ENCODE data around the gene LZTR1. TPM values are rescaled to one million over a fixed set of nuclear protein-coding genes. Genes with fewer than 3 reads are reported as not detected.
"Not testable (repeated sequence)": the region's sequence is repeated elsewhere in the genome, so short reads cannot be mapped to it uniquely, and the experiment has no call there.

Gene LZTR1
- total RNA-seq, 2 donors from 2014 or later = 31.6 to 61.7 TPM

DNA sequence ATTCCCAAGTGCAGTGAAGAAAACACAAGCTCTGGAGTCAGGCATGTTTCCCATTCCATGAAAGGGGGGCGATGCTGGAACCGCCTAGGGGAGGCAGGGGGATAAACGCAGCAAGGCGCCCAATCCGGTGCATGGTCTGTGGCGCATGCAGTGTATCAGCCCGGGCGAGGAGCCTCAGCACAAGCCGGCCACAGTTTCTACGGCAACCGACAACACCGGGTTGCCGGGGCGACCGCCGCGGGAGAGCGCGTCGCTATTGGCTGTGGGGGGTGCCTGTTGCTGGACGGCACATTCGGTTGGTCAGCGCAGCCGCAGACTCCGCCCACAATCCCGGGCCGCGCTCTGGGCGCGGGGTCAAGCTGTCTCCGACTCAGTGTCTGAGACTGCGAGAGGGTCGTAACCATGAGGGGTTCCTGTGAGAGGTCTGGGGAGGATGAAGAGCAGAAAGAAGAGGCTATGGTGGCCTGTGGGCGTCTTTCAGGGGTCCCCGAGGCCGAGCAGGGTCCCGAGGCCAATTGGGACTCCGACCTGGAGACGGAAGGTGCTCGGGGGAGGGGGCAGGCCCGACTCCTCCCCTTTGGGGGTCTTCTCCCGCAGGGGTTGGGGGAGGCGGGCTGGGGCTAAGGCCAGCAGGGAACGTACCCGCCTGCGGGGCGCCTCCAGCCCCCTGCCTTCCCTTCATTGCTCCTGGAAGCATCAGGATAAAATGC lies 63.6 kb downstream of the LZTR1 start, which contains the start of gene LRRC74B:
Gene LRRC74B (plus strand): TSS at position 362 of the 710 bp plus-strand sequence. CDS start 41 bp downstream, at position 403.
- H3K27ac ChIP-seq = no peak within 1 kb of the TSS
- no peaks in the 10 kb centered on the region for H3K36me3 ChIP-seq
- no peaks in the 10 kb centered on the region for H3K9me3 ChIP-seq
- DNase-seq = peak; percentile 88
- peaks cover 10% of the 10 kb centered on the region for H3K4me1 ChIP-seq
- TF ChIP-seq, protein P1, sequence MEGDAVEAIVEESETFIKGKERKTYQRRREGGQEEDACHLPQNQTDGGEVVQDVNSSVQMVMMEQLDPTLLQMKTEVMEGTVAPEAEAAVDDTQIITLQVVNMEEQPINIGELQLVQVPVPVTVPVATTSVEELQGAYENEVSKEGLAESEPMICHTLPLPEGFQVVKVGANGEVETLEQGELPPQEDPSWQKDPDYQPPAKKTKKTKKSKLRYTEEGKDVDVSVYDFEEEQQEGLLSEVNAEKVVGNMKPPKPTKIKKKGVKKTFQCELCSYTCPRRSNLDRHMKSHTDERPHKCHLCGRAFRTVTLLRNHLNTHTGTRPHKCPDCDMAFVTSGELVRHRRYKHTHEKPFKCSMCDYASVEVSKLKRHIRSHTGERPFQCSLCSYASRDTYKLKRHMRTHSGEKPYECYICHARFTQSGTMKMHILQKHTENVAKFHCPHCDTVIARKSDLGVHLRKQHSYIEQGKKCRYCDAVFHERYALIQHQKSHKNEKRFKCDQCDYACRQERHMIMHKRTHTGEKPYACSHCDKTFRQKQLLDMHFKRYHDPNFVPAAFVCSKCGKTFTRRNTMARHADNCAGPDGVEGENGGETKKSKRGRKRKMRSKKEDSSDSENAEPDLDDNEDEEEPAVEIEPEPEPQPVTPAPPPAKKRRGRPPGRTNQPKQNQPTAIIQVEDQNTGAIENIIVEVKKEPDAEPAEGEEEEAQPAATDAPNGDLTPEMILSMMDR (IDR thresholded peaks at IDR 0.05) = no peak
- H3K27me3 ChIP-seq = no peaks in the 10 kb centered on the region
- intact Hi-C loops (cut with DNase I) = no loop called here
- H3K4me3 ChIP-seq = peak within 1 kb of the TSS; percentile 26
- no peak within 1 kb of the TSS for H3K9ac ChIP-seq (ENCODE audit: low read depth in 2 of 2, low read length in 2 of 2)

- no peak overlapping the region for H3K9ac ChIP-seq (ENCODE audit: low read depth in 2 of 2, low read length in 2 of 2)
- TF ChIP-seq, protein P1 (IDR thresholded peaks at IDR 0.05) = no peak
Observed at GRCh38 chr22:21047035-21047661, 65.1 kb downstream of the LZTR1 start.

GRCh38 chr22:21047730-21048129 lies 65.6 kb downstream of the LZTR1 start:
- Histone ChIP-seq H3K27me3 (no peaks in the 10 kb centered on the region), H3K4me3 (no peak overlapping the region), H3K27ac (no peak overlapping the region), H3K36me3 (no peaks in the 10 kb centered on the region), H3K9me3 (no peaks in the 10 kb centered on the region), H3K4me1 (peaks cover 10% of the 10 kb centered on the region), H3K9ac (ENCODE audit: low read depth in 2 of 2, low read length in 2 of 2) (no peak overlapping the region)
- no peak for DNase-seq
- TF ChIP-seq, protein P1 (IDR thresholded peaks at IDR 0.05) = no peak
- intact Hi-C loops (cut with DNase I) = no loop called here

More at GRCh38 chr22:21047035-21047661, 65.1 kb downstream of the LZTR1 start:
- Histone ChIP-seq H3K27ac (no peak overlapping the region), H3K27me3 (no peaks in the 10 kb centered on the region), H3K9me3 (no peaks in the 10 kb centered on the region), H3K4me1 (peaks cover 10% of the 10 kb centered on the region), H3K4me3 (no peak overlapping the region), H3K36me3 (no peaks in the 10 kb centered on the region)
- intact Hi-C loops (cut with DNase I) = no loop called here
- no peak for DNase-seq

DNA sequence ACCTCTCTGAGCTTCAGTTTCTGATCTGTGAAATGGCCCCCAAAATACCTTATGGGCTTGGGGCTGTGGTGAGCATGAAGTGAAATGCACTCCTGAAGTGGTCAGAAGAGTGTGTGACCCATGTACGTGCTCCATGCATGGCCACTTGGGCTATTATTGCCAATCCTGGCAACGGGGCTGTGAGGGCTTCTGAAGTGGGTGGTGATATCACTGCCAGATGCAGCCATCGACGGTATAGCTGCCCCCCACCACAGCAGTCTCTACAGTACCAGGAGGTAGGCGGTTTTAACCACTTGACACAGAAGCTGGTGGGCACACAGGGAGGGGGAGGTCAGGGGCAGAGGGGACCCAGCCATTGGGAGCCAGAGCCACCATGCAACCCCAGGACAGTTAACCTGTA lies 66.4 kb downstream of the LZTR1 start:
- intact Hi-C loops (cut with DNase I); H3K4me1 ChIP-seq; H3K36me3 ChIP-seq; H3K4me3 ChIP-seq; H3K27ac ChIP-seq; DNase-seq; H3K9ac ChIP-seq (ENCODE audit: low read depth in 2 of 2, low read length in 2 of 2); H3K27me3 ChIP-seq; H3K9me3 ChIP-seq: not testable (repeated sequence)

Small RNAs within 50 kb of the gene (microRNA-seq; reads per million reads assigned to microRNA genes)
- not detected for gene MIR649

Other genes starting within 250 kb of the LZTR1 start
- under 1 TPM in 1 of 2 donors, not detected in 1; 0.32 TPM for gene SERPIND1, start 208.2 kb upstream of the LZTR1 start, total RNA-seq
- gene PI4KA, start 123.5 kb upstream of the LZTR1 start, total RNA-seq = 10 to 100 TPM; 69.4 to 86.8 TPM
- 10 to 100 TPM; 25.3 to 39.0 TPM for gene SNAP29, start 123.3 kb upstream of the LZTR1 start, total RNA-seq
- 10 to 100 TPM; 63.6 to 82.5 TPM for gene CRKL, start 64.9 kb upstream of the LZTR1 start, total RNA-seq
- gene AIFM3, start 15.0 kb upstream of the LZTR1 start, total RNA-seq = 100 to 1,000 TPM in 1 of 2 donors, 10 to 100 TPM in 1; 76.9 to 156 TPM
- gene THAP7, start 19.8 kb downstream of the LZTR1 start, total RNA-seq = 10 to 100 TPM; 12.9 to 23.3 TPM
- under 1 TPM; 0.27 to 0.62 TPM for gene P2RX6, start 32.9 kb downstream of the LZTR1 start, total RNA-seq
- gene SLC7A4, start 50.3 kb downstream of the LZTR1 start, total RNA-seq = 1 to 10 TPM; 3.3 to 3.9 TPM
- not detected for gene LRRC74B, start 63.6 kb downstream of the LZTR1 start, total RNA-seq